Mononuclear cell (primary cell): Measurements from ENCODE around the gene EVPLL. TPM values are rescaled to one million over a fixed set of nuclear protein-coding genes. Genes with fewer than 3 reads are reported as not detected.
A peak's percentile ranks its signal among the peaks of the same experiment; 100 is the strongest.
"Not testable (repeated sequence)": the region's sequence is repeated elsewhere in the genome, so short reads cannot be mapped to it uniquely, and the experiment has no call there.

ENCODE experiments used
- H3K27me3 ChIP-seq: 2 replicates; pipeline ENCODE4 v1.6.0; 2011; ENCODE audit warnings: low read length, control low read depth; ENCODE audit not compliant: insufficient read depth
- H3K4me1 ChIP-seq: 2 replicates; pipeline ENCODE4 v1.5.1; 2011; ENCODE audit warnings: mild to moderate bottlenecking, low read length, control low read depth; ENCODE audit not compliant: insufficient read depth
- H3K4me3 ChIP-seq: 2 replicates; pipeline ENCODE4 v1.5.1; 2011; ENCODE audit warnings: mild to moderate bottlenecking, low read length, moderate library complexity
- H3K9me3 ChIP-seq: 2 replicates; pipeline ENCODE4 v1.5.1; 2011; ENCODE audit warnings: low read depth, mild to moderate bottlenecking, control low read depth, low read length
- total RNA-seq: library from RNA; depleted of rRNA; stranded (reverse); fragments of >200 nt; gene quantifications from one replicate; pipeline ENCODE4 v1.2.3, GENCODE V29; 2012

EVPLL gene
- total RNA-seq, 1 donor = not detected

- not testable (repeated sequence) for H3K4me1 ChIP-seq, H3K27me3 ChIP-seq, H3K9me3 ChIP-seq, H3K4me3 ChIP-seq
Observed at GRCh38 chr17:18388266-18388665, 10.7 kb downstream of the EVPLL start.

- H3K9me3 ChIP-seq, H3K4me1 ChIP-seq, H3K4me3 ChIP-seq, H3K27me3 ChIP-seq: not testable (repeated sequence)
Observed at GRCh38 chr17:18388728-18389127, 11.2 kb downstream of the EVPLL start.

- not testable (repeated sequence) for H3K4me1 ChIP-seq, H3K9me3 ChIP-seq, H3K27me3 ChIP-seq, H3K4me3 ChIP-seq
Observed at GRCh38 chr17:18401872-18402590, 24.5 kb downstream of the EVPLL start.

DNA sequence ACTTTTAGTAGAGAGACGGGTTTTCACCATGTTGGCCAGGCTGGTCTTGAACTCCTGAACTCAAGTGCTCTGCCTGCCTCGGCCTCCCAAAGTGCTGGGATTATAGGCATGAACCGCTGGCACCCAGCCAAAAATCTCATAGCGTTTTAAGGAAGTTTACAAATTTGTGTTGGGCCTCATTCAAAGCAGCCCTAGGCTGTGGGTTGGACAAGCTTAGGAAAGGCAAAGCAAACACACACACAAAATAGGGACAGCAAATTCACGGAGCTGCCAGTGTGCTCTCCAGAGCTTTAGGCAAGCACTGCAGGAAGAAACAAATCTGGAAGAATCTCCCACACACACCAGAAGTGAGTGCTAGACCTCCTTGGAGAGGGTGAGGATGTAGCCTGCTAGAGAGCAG, 25.6 kb downstream of the EVPLL start:
- H3K4me3 ChIP-seq, H3K4me1 ChIP-seq, H3K9me3 ChIP-seq, H3K27me3 ChIP-seq: not testable (repeated sequence)

GRCh38 chr17:18403604-18404003, 26.0 kb downstream of the EVPLL start:
- H3K4me1 ChIP-seq, H3K4me3 ChIP-seq, H3K27me3 ChIP-seq, H3K9me3 ChIP-seq: not testable (repeated sequence)

GRCh38 chr17:18408906-18409305, 31.3 kb downstream of the EVPLL start:
- H3K4me1 ChIP-seq, H3K9me3 ChIP-seq, H3K4me3 ChIP-seq, H3K27me3 ChIP-seq: not testable (repeated sequence)

DNA sequence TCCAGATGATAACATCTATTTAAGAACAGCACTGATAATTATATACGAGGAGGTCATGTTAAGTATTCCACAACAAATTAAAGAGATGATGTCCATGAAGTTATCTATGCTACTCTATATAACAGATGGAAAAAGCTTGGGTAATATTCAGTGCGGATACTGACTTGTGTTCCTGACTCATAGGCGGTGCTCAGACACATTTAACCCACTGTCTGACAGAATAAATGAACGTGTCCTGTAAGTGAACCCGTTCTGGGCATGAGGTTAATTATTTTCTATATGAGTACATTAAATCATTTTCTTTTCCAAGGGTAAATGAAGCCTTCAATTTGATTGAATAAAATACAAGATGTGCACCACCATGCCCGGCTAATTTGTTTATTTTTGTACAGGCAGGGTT, 31.7 kb downstream of the EVPLL start:
- H3K4me3 ChIP-seq, H3K4me1 ChIP-seq, H3K27me3 ChIP-seq, H3K9me3 ChIP-seq: not testable (repeated sequence)

DNA sequence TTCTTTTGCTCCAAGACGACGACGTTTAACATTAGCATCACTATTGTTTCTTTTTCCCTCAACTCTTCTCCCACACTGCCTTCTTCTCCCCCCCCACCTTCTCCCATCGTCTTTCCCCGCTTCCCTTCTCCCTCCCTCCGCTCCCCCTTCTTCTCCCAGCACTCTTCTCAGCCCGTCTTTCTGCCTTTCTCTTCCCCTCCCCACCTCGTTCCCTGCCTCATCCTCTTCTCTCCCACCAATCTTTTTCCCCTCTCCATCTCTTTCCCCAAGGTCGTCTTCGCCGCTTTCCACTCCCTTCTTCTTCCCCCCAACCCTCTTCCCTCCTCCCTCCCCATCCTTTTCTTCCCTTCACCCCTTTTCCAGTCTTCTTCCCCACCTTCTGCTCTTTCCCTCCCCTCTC, 33.2 kb downstream of the EVPLL start:
- not testable (repeated sequence) for H3K27me3 ChIP-seq, H3K4me1 ChIP-seq, H3K4me3 ChIP-seq, H3K9me3 ChIP-seq

DNA sequence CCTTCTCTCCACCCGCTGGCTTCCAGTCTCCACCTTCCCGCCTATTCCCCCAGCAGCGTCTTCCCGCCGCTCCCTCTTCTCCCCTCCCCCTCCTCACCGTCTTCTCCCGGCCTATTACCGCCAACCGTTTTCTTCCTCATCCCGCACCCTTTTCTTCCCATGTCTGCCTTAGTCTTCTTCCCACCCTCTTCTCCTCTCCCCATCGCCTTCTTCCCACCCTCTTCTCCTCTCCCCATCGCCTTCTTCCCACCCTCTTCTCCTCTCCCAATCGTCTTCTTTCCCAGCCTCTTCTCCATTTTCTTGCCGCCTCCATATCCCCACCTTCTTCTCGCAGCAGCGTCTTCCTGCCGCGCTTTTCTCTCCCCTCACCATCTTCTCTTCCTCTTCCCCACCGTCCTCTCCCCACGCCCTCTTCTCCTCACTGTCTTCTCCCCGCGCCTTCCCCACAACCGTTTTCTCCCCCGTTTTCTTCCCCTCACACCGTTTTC, 33.8 kb downstream of the EVPLL start:
- H3K4me3 ChIP-seq = peak overlapping the region; percentile 45
- H3K9me3 ChIP-seq, H3K4me1 ChIP-seq, H3K27me3 ChIP-seq: not testable (repeated sequence)

DNA sequence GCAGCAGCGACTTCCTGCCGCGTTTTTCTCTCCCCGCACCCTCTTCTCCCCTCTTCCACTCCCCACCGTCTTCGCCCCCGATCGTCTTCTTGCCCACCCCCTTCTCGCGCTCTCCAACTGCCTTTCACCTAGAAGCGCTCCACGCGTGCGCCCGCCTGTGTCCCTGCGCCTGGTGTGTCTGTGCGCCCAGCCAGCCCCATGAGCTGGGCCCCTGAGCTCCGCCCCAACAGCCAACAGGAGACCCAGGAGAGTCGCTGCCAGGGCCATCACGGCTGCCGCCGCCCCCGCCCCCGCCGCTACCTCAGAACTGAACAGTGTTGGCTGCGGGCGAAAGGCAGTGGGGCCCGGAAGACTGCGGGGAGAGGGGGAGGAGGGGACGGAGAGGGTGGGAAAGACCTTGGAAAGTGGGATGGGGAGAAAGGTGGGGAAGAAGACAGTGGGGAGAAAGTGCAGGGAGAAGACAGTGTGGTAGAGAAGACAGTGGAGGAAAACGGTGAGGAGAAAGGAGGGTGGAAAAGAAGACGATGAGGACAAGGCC, 34.5 kb downstream of the EVPLL start:
- H3K4me1 ChIP-seq, H3K27me3 ChIP-seq, H3K9me3 ChIP-seq: not testable (repeated sequence)
- peak overlapping the region; percentile 45 for H3K4me3 ChIP-seq

DNA sequence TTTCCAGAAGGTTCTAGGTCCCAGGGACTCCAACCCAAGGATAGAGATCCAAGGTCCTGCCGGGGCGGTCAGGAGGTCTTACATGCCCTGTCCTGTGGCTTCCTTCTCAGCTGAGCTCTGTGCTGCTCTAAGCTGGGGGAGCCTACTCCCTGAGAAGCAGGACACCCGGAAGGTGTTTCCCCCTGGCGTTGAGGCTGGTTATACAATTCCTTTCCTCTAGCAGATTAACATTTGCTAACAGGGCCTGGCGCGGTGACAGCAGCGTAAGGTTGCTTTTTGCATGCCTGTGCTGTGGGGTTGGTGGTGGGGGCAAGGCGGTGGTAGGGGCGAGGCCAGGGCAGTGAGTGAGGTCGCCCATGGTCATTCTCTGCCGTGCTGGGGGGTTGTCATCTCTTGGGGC, 43.9 kb downstream of the EVPLL start:
- not testable (repeated sequence) for H3K4me1 ChIP-seq

GRCh38 chr17:18422464-18422863, 44.9 kb downstream of the EVPLL start:
- not testable (repeated sequence) for H3K4me3 ChIP-seq, H3K9me3 ChIP-seq, H3K27me3 ChIP-seq, H3K4me1 ChIP-seq

More for the DNA sequence above, 43.9 kb downstream of the EVPLL start:
- not testable (repeated sequence) for H3K27me3 ChIP-seq, H3K4me3 ChIP-seq, H3K9me3 ChIP-seq

GRCh38 chr17:18423015-18423414, 45.4 kb downstream of the EVPLL start:
- not testable (repeated sequence) for H3K9me3 ChIP-seq, H3K27me3 ChIP-seq, H3K4me1 ChIP-seq, H3K4me3 ChIP-seq

DNA sequence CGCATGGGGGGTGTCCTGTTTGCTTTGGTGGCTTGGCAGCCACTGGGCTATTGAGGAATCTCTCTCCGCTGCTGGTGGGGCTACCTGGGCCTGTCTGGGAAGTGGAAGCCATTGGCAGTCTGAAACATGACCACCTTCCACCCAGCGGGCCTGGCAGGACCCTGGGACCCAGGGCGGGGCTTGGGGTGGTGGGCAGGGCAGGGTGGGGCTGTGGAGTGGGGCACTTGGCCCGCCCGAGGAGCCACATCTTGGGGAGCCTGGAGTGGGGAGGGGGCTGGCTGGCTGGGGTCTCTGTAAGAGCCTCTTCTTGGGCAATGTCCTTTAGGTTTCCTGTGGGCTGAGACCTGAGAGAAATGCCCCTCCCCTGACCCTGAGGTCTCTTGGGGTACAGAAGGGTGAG, 48.0 kb downstream of the EVPLL start:
- not testable (repeated sequence) for H3K27me3 ChIP-seq, H3K4me3 ChIP-seq, H3K9me3 ChIP-seq, H3K4me1 ChIP-seq

GRCh38 chr17:18426639-18427038, 49.1 kb downstream of the EVPLL start:
- not testable (repeated sequence) for H3K4me1 ChIP-seq, H3K27me3 ChIP-seq, H3K9me3 ChIP-seq, H3K4me3 ChIP-seq

DNA sequence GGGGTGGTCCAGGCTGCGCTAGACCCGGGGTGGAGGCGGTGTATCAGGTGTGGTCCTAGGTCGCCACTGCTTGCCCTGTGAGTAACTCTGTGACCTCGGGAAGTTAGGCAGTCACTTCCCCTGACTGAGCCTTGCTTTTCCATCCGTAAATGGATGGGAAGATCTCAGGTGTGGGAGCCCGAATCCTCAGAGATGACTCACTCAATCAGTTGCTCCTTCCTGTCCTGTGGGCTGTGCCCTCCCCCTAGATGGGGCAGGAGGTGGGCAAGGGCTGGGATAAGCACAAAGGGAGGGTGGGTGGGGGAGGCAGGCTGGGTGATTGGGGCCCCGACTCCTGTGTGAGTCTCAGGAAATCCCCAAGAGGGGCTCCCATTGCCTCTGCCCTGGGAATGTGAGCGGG, 54.6 kb downstream of the EVPLL start:
- not testable (repeated sequence) for H3K4me1 ChIP-seq, H3K9me3 ChIP-seq, H3K27me3 ChIP-seq, H3K4me3 ChIP-seq
